Muscle of arm (tissue), 12 donors: ENCODE results near the gene OTOA. TPM values are rescaled to one million over a fixed set of nuclear protein-coding genes. Genes with fewer than 3 reads are reported as not detected.

ENCODE experiments used
- polyA plus RNA-seq, 12 donors: library from polyadenylated mRNA; unstranded; fragments of 120-200 nt; gene quantifications; one replicate each; pipeline ENCODE4 v1.2.1, GENCODE V29; 2013; ENCODE audit not compliant: insufficient read length in 12 of 12

Gene OTOA
- polyA plus RNA-seq, 12 donors: 0.07 to 0.36 (median 0.16) TPM; not detected in 8

Other genes with a start within 250 kb of the OTOA start
- gene METTL9, start 64.4 kb upstream of the OTOA start, polyA plus RNA-seq: 100 to 1,000 TPM in 8 of 12 donors, 10 to 100 TPM in 3, not detected in 1; 84.0 to 132 (median 111) TPM
- 1 to 10 TPM in 10 of 12 donors, not detected in 2; 1.5 to 5.7 (median 2.6) TPM for gene IGSF6, start 11.4 kb upstream of the OTOA start, polyA plus RNA-seq
- gene NPIPB4, start 193.8 kb downstream of the OTOA start, polyA plus RNA-seq: 100 to 1,000 TPM in 4 of 12 donors, 10 to 100 TPM in 7, not detected in 1; 22.6 to 194 (median 64.0) TPM